Natural killer cell (primary cell): ENCODE measurements around the gene ARID1B. TPM values are rescaled to one million over a fixed set of nuclear protein-coding genes. Genes with fewer than 3 reads are reported as not detected.

Source experiments
- ATAC-seq, 3 donors: fragments of 150-1000 bp in 2 of 3; fragments of 200-7000 bp in 1 of 3; cut with Tn5 transposase; 1 replicate in 1 of 3; 2 replicates in 2 of 3; pipeline ENCODE4 v1.10.0; 2021; ENCODE audit warnings: mild to moderate bottlenecking in 2 of 3, moderate library complexity in 2 of 3
- DNase-seq, 2 donors: peaks; one replicate each; pipeline versions ENCODE4 v3.0.0 to v3.0.0-alpha.2; 2013 to 2021; ENCODE audit warnings: mixed read lengths in 1 of 2
- H3K27ac ChIP-seq: one replicate; pipeline ENCODE4 v1.5.1; 2013; ENCODE audit warnings: mild to moderate bottlenecking, low read length
- H3K27me3 ChIP-seq: one replicate; pipeline ENCODE4 v1.6.1; 2013; ENCODE audit warnings: low read length; ENCODE audit not compliant: control insufficient read depth, insufficient read depth
- H3K36me3 ChIP-seq: one replicate; pipeline ENCODE4 v1.6.1; 2013; ENCODE audit warnings: low read length; ENCODE audit not compliant: control insufficient read depth, insufficient read depth
- H3K4me1 ChIP-seq: one replicate; pipeline ENCODE4 v1.6.1; 2013; ENCODE audit warnings: low read length; ENCODE audit not compliant: control insufficient read depth, insufficient read depth
- H3K4me3 ChIP-seq: one replicate; pipeline ENCODE4 v1.5.1; 2013; ENCODE audit warnings: low read length
- H3K9me3 ChIP-seq: one replicate; pipeline ENCODE4 v1.6.1; 2013; ENCODE audit warnings: low read length; ENCODE audit not compliant: control insufficient read depth, insufficient read depth
- H3K27ac Mint-ChIP-seq, 2 donors: one replicate each; pipeline ENCODE4 v1.8.0; 2022; ENCODE audit warnings: mild to moderate bottlenecking in 2 of 2, mixed read lengths in 2 of 2, moderate library complexity in 1 of 2
- H3K27me3 Mint-ChIP-seq, 2 donors: one replicate each; pipeline ENCODE4 v1.8.0; 2022; ENCODE audit warnings: low read depth in 2 of 2, mixed read lengths in 2 of 2
- H3K36me3 Mint-ChIP-seq: one replicate; pipeline ENCODE4 v1.8.0; 2022; ENCODE audit warnings: mixed read lengths
- H3K4me1 Mint-ChIP-seq, 2 donors: one replicate each; pipeline ENCODE4 v1.8.0; 2022; ENCODE audit warnings: mixed read lengths in 2 of 2
- H3K4me3 Mint-ChIP-seq: one replicate; pipeline ENCODE4 v1.8.0; 2022; ENCODE audit warnings: mild to moderate bottlenecking, moderate library complexity, mixed read lengths
- H3K9me3 Mint-ChIP-seq, 2 donors: one replicate each; pipeline ENCODE4 v1.8.0; 2022; ENCODE audit warnings: mixed read lengths in 2 of 2
- CTCF ChIP-seq: fragments of 200-600 bp; IDR thresholded peaks from one replicate; pipeline ENCODE4 v1.8.0; 2022; ENCODE audit warnings: antibody characterized with exemption
- WGBS: methylation state at CpG from one replicate; pipeline ENCODE4 v1.1.7; 2013; ENCODE audit warnings: missing lambda C conversion rate; ENCODE audit not compliant: insufficient coverage; 5-methylcytosine and 5-hydroxymethylcytosine counted together
- intact Hi-C: fragments of 100-400 bp; cut with micrococcal nuclease; formaldehyde crosslinking; loops from one replicate; pipeline ENCODE4 v1.14.2; 2022
- total RNA-seq, 4 donors: library from RNA; stranded (reverse); fragments of 120-200 nt in 1 of 4; gene quantifications; one replicate each; pipeline versions ENCODE4 v1.2.3 to v1.2.4, GENCODE V29; 2013 to 2022

Gene ARID1B
- total RNA-seq, 3 donors from 2014 or later (not counting 1 experiment from before 2014, with no cell fraction given): 180 to 201 (median 189) TPM

GRCh38 chr6:157088841-157089240 is 311.7 kb downstream of the ARID1B start:
- TF ChIP-seq CTCF: no peak
- H3K36me3 Mint-ChIP-seq: peaks cover 14% of the 10 kb centered on the region
- H3K27me3 ChIP-seq: no peaks in the 10 kb centered on the region
- no peaks in the 10 kb centered on the region for H3K9me3 ChIP-seq
- peaks cover 22% of the 10 kb centered on the region for H3K36me3 ChIP-seq
- no peaks in the 10 kb centered on the region for H3K9me3 Mint-ChIP-seq
- no peak overlapping the region for H3K4me3 Mint-ChIP-seq
- peak overlapping the region in 1 of 2 donors; percentile 7 for H3K27ac Mint-ChIP-seq
- 87% methylated on average over 3 of the region's 3 CpGs for WGBS
- H3K4me1 Mint-ChIP-seq: peaks cover 48 to 52% of the 10 kb centered on the region in 2 donors
- ATAC-seq: no peak
- no peak overlapping the region for H3K4me3 ChIP-seq
- H3K4me1 ChIP-seq: peaks cover 10% of the 10 kb centered on the region
- intact Hi-C loops: no loop called here
- no peaks in the 10 kb centered on the region for H3K27me3 Mint-ChIP-seq
- H3K27ac ChIP-seq: no peak overlapping the region
- DNase-seq: no peak

- H3K4me3 Mint-ChIP-seq: no peak overlapping the region
- intact Hi-C loops: no loop called here
- no peaks in the 10 kb centered on the region for H3K27me3 Mint-ChIP-seq
- H3K27ac ChIP-seq: no peak overlapping the region
- H3K4me1 Mint-ChIP-seq: peaks cover 52 to 56% of the 10 kb centered on the region in 2 donors
- no peaks in the 10 kb centered on the region for H3K27me3 ChIP-seq
- H3K36me3 Mint-ChIP-seq: peaks cover 14% of the 10 kb centered on the region
- DNase-seq (no peak), ATAC-seq (no peak)
- no peaks in the 10 kb centered on the region for H3K9me3 Mint-ChIP-seq
- H3K27ac Mint-ChIP-seq: peak overlapping the region in 1 of 2 donors; percentile 7
- peaks cover 22% of the 10 kb centered on the region for H3K36me3 ChIP-seq
- peaks cover 15% of the 10 kb centered on the region for H3K4me1 ChIP-seq
- WGBS: 100% methylated on average over 1 of the region's 3 CpGs
- no peak overlapping the region for H3K4me3 ChIP-seq
- no peaks in the 10 kb centered on the region for H3K9me3 ChIP-seq
- TF ChIP-seq CTCF: no peak
These were observed 312.1 kb downstream of the ARID1B start for GRCh38 chr6:157089258-157089657.

GRCh38 chr6:157089851-157090250 is 312.7 kb downstream of the ARID1B start:
- WGBS: 95% methylated on average over 9 of the region's 9 CpGs
- ATAC-seq (no peak), DNase-seq (no peak)
- H3K27ac Mint-ChIP-seq: peak overlapping the region in 1 of 2 donors; percentile 7
- H3K9me3 ChIP-seq: no peaks in the 10 kb centered on the region
- H3K27me3 ChIP-seq: no peaks in the 10 kb centered on the region
- peaks cover 21% of the 10 kb centered on the region for H3K4me1 ChIP-seq
- no peak overlapping the region for H3K4me3 Mint-ChIP-seq
- H3K36me3 ChIP-seq: peaks cover 17% of the 10 kb centered on the region
- no peaks in the 10 kb centered on the region for H3K9me3 Mint-ChIP-seq
- H3K36me3 Mint-ChIP-seq: peaks cover 9% of the 10 kb centered on the region
- TF ChIP-seq CTCF: no peak
- H3K27ac ChIP-seq: no peak overlapping the region
- no peak overlapping the region for H3K4me3 ChIP-seq
- intact Hi-C loops: no loop called here
- H3K27me3 Mint-ChIP-seq: no peaks in the 10 kb centered on the region
- H3K4me1 Mint-ChIP-seq: peaks cover 58 to 62% of the 10 kb centered on the region in 2 donors

- Histone ChIP-seq H3K27me3 (no peaks in the 10 kb centered on the region), H3K27ac (no peak overlapping the region), H3K4me1 (peaks cover 26% of the 10 kb centered on the region), H3K9me3 (no peaks in the 10 kb centered on the region), H3K4me3 (no peak overlapping the region), H3K36me3 (peaks cover 10% of the 10 kb centered on the region)
- TF ChIP-seq CTCF: no peak
- peaks cover 62 to 67% of the 10 kb centered on the region in 2 donors for H3K4me1 Mint-ChIP-seq
- intact Hi-C loops: no loop called here
- no peaks in the 10 kb centered on the region for H3K27me3 Mint-ChIP-seq
- DNase-seq: no peak
- H3K27ac Mint-ChIP-seq: no peak overlapping the region
- H3K36me3 Mint-ChIP-seq: peaks cover 6% of the 10 kb centered on the region
- H3K4me3 Mint-ChIP-seq: no peak overlapping the region
- H3K9me3 Mint-ChIP-seq: no peaks in the 10 kb centered on the region
- no peak for ATAC-seq
- 97% methylated on average over 9 of the region's 9 CpGs for WGBS
These were observed 313.6 kb downstream of the ARID1B start for GRCh38 chr6:157090736-157091135.
